GM21447 (cell line): Measurements from ENCODE around the gene ISOC2.
A peak's percentile ranks its signal among the peaks of the same experiment; 100 is the strongest.
"Not testable (repeated sequence)": the region's sequence is repeated elsewhere in the genome, so short reads cannot be mapped to it uniquely, and the experiment has no call there.

Source experiments
- ATAC-seq: cut with Tn5 transposase; IDR thresholded peaks from one replicate; pipeline ENCODE4 v1.9.1; 2021; ENCODE audit not compliant: unreplicated experiment

ISOC2 gene

GRCh38 chr19:55461259-55461973 is at the start of gene ISOC2:
Gene ISOC2, minus strand, starts transcription at chr19:55461642. Its CDS starts 5,156 bp downstream, at chr19:55456486.
- ATAC-seq, result peak; percentile 91

- no peak for ATAC-seq
Observed at GRCh38 chr19:55508120-55508519, 46.7 kb upstream of the ISOC2 start.

DNA sequence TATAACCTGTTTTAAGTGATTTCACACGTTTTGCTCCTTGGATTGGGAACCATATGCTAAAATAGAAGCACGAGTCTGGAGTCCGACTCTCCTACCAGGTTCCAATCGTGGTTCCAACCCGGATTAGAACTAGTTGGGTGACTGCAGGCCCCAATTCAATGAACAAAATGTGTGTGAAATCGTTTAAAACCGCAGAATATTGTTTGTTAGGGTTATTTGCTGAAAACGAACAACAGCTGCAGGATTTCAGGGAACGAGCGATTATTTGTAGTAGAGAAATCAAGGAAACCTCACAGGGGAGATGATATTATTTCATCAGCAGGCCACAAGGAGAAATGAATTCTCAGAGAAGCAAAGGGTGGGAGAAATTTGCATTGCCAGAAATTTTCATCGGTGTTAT is 43.5 kb upstream of the ISOC2 start:
- ATAC-seq, result no peak

DNA sequence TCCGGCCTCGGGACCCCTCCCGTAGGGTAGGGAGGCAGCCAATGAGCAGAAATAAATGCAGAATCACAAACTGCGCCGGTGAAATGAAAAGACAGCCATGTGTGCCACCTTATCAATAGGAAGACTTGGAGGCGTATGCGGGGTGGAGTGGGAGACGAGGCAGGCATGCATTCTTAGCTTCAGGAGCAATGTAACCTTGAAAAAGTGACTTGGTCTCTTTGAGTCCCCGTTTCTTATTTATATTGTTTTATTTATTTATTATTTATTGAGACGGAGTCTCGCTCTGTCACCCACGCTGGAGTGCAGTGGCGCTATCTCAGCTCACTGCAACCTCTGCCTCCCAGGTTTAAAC is 42.8 kb upstream of the ISOC2 start:
- ATAC-seq, result no peak

DNA sequence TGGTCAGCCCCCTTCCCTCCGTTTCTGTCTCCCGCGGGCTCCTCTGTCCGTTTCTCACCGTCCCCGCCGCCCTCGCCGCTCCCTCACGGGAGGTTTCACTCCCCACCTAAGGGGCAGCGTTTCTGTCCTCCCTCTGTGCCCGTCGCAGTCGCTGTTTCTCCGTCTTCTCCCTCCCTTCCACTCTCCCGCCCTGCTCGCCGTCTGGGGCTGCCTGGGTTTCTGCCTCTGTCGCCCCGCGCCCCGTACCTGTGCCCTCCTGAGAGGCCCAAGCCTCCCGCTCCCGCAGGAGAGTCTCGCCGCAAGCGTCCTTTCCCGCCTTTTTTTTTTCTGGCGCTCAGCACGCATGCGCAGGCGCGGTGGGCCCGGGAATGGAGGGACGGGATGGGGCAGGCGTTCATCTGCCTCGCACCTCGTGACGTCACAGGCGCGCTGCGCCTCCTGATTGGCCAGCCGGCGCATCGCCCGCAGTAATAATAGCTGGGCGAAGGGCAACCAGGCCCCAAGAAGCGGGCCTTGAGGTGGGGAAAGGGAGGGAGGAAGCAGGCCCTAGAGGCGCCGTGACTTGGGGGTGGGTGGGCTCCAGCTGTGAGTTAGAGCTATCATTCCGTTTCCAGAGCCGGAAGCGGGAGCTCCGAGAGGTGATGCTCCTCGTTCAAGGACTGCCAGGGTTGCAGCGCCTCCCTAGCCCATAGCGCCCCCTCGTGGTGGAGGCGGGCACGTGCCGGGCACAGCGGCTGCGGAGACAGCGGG is 42.2 kb upstream of the ISOC2 start:
- peak; percentile 91 for ATAC-seq

GRCh38 chr19:55503157-55503501 is 41.7 kb upstream of the ISOC2 start:
- ATAC-seq, result no peak

- ATAC-seq, result no peak
Observed at GRCh38 chr19:55502197-55502952, 40.9 kb upstream of the ISOC2 start.

DNA sequence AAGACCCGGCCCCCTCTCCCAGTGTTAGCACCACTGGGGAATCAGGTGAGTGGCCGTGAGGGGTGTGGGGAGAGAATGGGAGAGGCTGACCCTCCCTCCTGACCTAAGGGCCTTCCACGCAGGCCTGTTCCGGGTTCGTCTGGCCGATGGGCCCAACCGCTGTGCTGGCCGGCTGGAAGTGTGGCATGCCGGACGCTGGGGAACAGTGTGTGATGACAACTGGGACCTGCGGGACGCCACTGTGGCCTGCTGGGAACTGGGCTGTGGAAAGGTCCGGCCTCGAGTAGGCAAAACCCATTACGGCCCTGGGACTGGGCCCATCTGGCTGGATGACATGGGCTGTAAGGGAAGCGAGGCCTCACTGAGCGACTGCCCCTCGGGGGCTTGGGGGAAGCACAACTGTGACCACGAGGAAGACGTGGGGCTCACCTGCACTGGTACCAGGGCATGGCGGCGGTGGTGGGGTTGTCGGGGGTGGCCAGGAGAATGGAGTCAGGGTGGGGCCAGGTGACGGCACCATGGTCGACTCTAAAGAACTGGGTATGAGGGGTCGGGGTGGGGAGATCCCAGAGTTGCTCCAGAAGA is 39.0 kb upstream of the ISOC2 start:
- ATAC-seq, result no peak

DNA sequence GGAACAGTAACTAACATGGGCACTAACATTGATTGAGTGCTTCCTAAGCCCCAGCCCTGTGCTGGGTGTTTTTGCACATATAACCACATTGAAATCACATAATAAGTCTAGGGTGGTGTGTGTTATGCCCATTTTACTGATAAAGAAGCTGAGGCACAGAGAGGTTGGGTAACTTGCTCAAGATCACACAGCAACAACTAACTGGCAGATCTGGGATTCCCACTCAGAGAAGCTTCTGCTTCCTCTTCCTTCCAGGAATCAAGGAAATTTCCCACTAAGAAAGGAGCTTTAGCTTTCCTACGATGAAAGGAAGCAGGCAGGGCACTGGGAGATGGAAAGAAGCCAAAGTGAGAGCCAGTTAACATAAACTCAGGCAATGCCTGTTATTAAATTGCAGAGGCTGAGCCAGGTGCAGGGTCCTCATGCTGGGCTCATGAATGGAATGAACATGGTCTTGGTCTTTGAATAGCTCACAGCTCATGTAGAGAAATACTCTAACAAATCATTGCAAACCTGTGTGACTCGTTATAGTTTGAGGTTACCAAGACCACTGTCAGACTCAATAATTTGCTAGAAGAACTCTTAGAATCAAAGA is 36.9 kb upstream of the ISOC2 start:
- no peak for ATAC-seq

DNA sequence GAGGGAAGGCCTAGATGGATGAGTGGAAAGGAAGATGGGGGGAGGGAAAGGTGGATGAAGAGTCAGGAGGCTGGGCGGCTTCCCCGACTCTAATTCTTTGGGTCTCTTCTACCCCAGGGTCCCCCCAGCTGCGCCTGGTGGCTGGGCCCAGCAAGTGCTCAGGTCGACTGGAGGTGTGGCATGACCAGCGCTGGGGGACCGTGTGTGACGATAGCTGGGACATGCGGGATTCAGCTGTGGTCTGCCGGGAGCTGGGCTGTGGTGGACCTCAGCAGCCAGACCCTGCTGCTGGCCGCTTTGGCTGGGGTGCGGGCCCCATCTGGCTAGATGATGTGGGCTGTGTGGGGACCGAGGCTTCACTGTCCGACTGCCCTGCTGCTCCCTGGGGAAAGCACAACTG is 36.3 kb upstream of the ISOC2 start:
- ATAC-seq, result no peak

GRCh38 chr19:55496820-55497219 is 35.4 kb upstream of the ISOC2 start:
- not testable (repeated sequence) for ATAC-seq

- no peak for ATAC-seq
Observed at GRCh38 chr19:55495646-55496349, 34.4 kb upstream of the ISOC2 start.

DNA sequence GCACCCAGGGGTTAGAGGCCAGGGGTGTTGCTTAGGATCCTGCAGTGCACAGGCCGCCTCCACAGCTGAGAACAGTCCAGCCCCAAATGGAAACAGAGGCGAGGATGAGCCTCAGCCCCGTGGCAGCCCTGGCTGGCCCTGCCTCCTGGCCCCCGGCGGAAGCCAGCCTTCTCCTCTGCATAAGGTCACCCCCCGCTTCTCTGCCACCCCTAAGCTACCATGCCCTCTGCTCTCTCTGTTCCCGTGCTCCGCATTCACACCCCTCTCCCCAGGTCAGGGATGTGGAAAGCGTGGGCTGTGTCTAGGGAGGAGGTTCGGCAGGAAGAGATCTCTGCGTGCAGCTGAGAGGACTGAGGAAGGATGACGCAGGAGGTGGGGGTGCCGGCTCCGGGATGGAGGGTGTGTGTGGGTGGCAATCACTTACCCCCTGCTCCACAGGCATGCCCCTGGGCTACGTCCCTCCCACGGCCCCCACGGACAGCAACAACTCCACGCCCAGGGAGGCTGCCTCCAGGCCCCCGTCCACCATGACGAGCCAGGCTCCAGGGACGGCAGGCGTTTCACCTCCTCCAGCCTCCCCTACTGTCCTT is 32.8 kb upstream of the ISOC2 start:
- ATAC-seq, result no peak

DNA sequence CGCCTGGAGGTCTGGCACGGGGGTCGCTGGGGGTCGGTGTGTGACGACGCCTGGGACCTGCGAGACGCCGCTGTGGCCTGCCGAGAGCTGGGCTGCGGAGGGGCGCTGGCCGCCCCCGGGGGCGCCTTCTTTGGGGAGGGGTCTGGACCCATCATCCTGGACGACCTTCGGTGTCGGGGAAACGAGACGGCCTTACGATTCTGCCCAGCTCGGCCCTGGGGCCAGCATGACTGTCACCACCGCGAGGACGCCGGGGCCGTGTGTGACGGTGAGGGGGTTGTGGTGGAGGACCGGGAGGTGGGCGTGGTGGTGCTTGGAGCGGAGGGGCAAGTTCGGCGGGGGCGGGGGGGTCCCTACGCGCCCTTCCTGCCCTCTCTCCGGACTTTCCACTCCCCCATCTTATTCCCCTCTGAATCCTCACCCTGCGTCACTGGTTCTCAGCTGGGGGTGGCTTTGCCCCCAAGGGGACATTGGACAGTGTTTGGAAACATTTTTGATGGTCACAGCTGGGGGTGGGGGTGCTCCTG is 32.3 kb upstream of the ISOC2 start:
- no peak for ATAC-seq

GRCh38 chr19:55493052-55493644 is 31.7 kb upstream of the ISOC2 start:
- ATAC-seq, result no peak

DNA sequence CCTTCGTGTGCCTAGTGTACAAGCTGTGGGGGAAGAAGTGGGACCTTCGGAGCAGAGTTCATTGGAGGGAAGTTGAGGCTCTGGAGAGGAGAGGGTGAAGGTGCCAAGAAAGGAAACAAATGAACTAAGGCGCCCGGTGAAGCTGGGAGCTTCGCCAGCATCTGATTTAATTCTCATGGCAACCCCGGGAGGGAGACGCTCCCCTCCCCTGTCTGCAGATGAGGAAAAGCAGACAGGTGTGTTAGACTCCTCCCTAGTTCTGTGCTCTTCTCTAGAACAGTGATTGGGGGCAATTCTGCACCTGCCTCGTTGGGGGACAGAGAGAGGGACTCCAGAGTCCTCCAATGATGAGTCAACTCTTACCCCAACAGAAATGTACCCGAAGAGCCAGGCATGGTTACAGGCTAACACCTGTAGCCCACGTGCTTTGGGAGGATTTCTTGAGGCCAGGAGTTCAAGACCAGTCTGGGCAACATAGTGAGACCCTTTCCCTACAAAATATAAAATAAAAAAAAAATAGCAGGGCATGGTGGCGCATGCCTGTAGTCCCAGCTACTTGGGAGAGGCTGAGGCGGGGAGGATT is 31.0 kb upstream of the ISOC2 start:
- ATAC-seq, result no peak

DNA sequence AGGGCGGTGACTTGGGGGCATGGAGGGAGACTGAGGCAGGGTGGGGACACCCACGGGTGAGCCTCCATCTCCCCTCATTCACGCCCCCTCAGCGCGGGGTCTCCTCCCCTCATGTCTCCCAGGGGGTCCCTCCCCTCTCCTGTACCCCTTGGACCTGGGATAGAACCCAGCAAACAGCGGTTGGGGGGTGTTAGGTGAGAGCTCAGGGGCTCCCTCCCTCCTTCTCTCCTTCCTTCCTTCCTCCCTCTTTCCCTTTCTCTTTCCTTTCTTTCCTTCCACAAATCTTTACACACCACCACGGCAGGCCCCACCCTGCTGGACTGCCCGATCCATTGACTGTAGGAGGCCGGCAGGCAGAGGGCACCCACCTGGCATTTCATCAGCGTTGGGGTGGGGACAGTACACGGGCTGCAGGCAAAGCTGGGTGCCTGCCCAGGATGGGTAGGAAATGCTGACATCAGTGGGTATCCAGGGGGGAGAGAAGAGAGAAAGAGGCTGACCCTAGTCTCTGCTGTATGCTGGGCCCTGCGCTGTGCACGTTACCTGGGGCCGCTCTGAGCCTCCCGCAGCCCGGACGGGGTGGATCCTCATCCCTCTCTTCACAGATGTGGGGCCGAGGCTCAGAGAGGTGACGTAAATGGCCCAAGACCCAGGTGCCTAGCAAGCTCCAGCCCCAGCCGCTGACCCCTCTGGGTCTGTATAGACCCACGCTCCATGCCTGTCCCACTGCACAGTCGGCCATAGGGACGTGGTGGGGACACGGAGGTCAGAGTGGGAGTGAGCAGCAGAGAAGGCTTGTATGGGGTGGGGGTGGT is 30.3 kb upstream of the ISOC2 start:
- no peak for ATAC-seq
